HG02938 (cell line): ENCODE measurements around the gene TMCO1.
"Not testable (repeated sequence)": the region's sequence is repeated elsewhere in the genome, so short reads cannot be mapped to it uniquely, and the experiment has no call there.

ENCODE experiments used
- ATAC-seq: cut with Tn5 transposase; IDR thresholded peaks from one replicate; pipeline ENCODE4 v1.9.1; 2021; ENCODE audit warnings: mild to moderate bottlenecking, moderate library complexity; ENCODE audit not compliant: unreplicated experiment

TMCO1 gene, protein sequence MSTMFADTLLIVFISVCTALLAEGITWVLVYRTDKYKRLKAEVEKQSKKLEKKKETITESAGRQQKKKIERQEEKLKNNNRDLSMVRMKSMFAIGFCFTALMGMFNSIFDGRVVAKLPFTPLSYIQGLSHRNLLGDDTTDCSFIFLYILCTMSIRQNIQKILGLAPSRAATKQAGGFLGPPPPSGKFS

DNA sequence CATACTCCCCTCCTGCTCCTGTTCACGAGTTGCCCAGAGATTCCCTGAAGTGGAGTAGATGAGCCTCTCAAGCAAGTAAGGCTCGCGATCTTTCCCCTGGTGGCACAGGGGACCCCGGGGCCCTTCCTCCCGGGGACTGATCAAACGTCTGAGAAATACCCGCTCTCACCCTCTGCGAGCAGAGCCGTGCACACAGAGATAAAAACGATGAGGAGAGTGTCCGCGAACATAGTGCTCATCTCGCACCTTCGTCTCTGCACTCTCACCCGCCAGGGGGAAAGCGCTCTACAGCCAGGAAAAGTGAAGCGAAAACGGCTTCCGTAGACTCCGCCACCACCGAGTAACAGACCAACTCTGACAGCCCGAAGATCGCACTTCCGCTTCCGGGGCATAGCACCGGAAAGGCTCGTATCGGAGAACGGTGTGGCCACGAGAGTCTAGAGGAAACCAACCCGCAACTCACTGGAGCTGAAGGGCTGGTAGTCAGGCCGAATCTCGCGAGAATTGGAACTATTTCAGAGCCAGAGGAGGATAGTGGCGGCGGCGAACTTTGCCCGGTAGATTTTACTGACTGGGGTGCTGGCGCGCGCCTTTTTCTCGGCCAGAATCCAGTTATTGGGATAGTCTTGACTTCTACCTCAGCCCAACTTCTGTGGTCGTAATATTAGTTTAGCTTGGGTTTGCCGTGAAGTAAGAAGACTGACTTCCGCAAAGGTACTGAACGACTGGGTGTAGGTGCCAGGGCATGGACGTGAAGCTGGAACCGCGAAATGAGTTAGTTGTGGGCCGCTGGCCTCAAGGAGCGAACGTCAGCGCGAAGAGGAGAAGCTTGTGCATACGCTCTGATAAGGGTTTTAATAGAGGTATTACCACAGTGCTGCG lies at the start of gene TMCO1:
Gene TMCO1 (minus strand): TSS at position 356 of the 882 bp plus-strand sequence. CDS start 117 bp downstream, at position 239.
- ATAC-seq, result peak; percentile 99

DNA sequence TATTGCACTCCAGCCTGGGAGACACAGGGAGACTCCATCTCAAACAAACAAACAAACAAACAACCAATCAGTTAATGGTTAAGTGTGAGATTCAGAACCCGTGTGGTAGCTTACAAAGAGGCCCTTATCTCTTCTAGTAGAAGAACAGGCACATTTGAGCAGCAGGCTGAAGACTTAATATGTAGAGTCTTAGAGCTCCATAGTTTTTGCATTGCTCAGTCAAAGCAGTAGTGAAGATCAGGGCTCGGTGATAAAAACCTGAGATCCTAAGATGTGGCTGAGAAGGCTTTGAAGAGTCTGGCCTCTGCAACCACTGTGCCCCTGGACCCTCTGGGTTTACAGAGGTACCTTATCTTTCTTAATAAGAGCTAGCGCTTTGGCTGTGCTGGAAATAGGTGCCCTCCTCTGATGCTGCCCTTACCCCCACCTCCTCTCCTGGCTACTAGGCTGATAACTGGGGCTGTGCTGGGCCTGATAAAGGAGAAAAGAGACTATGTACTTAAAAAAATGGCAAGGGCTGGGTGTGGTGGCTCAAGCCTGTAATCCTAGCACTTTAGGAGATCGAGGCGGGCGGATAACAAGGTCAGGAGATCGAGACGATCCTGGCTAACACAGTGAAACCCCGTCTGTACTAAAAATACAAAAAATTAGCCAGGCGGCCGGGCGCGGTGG lies 48.3 kb upstream of the TMCO1 start:
- ATAC-seq, result no peak

DNA sequence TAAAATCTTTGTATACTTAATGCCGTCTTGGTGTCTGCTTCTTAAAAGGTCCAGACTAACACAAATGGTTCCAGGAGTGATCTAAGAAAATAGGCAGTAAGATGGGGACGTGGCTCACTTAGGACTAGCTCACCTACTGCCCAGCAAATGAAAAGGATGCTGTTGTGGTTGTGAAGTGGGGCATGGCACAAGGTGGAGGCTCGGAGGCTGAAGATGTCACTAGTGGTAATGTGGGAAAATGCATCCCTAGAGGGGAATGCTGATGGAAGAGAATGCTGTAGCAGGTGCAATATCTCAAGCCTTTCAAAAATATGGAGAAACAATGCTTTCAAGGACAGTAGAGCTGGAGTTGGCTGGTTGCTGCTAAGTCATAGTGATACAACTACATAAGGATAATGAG lies 47.5 kb upstream of the TMCO1 start:
- no peak for ATAC-seq

DNA sequence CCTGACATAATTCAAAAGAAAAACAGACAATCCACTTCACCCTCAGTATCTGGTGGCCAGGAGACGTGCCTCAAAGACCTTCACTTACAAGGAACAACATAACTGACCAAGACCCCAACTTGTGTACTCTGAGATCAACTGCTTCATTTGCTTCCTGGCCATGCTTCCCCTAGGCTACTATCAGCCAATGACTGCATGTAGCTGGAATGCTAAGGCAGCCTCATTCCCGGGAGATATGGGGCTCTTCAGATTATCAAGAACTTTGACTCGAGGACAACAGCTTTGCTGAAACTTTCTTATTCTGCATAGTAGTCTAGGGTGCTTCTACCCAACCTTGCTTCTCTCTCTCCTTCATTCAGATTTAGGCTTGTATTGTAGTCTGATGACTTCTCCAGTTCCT lies 47.1 kb upstream of the TMCO1 start:
- ATAC-seq, result no peak

DNA sequence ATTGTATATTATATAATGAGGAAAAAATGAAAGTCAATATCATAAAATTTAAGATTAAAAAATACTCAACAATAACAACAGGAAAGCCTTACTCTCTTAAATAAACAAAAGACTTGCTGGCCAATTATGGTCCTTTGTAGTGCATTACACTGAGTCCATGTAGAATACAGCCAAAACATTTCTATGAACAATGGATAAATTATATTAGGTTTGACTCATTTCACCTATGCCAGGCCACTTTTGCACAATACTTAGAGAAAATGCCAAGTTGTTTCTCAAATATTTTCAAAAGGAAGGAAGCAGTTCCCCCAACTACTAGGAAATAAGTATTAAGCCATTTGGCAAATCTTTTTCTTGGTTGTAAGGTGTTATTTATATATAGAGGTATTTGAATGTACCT lies 38.9 kb upstream of the TMCO1 start:
- no peak for ATAC-seq

DNA sequence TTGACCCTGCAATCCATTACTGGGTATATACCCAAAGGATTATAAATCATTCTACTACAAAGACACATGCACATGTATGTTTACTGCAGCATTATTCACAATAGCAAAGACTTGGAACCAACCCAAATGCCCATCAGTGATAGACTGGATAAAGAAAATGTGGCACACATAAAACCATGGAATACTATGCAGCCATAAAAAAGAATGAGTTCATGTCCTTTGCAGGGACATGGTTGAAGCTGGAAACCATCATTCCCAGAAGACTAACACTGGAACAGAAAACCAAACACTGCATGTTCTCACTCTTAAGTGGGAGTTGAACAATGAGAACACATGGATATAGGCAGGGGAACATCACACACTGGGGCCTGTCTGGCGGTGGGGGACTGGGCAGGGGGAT lies 35.8 kb upstream of the TMCO1 start:
- ATAC-seq, result not testable (repeated sequence)

DNA sequence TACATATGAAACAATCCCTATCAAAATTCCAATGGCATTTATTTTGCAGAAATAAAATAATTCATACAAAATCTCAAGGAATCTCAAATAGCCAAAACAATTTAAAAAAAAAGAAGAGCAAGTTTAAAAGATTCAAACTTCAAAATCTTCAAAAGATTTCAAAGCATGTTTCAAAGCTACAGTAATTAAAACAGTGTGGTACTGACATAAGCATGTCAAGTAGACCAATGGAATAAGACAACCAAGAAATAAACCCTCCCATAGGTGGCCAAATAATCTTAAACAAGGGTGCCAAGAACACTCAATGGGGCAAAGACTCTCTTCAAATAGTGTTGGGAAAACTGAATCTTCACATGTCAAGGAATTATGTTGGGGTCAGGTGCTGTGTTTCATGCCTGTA lies 30.7 kb upstream of the TMCO1 start:
- no peak for ATAC-seq

DNA sequence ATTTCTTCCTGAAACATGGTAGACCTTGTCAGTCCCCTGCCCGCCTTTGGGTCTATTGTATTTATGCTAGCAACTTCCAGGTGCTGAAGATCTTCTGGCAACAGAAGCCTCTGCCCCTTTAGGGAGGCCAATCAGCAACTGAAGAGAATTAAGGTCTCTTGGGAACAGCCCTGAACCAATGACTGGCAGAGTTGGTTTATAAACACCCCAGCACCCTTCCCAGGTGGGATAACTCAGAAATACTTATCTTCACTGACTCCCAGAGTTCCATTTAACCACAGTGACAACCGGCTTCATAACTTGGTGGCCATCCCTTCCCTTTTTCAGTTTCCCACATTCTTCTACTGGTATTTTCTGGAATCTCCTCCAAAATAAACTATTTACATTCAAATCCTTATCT lies 27.2 kb upstream of the TMCO1 start:
- ATAC-seq, result no peak

DNA sequence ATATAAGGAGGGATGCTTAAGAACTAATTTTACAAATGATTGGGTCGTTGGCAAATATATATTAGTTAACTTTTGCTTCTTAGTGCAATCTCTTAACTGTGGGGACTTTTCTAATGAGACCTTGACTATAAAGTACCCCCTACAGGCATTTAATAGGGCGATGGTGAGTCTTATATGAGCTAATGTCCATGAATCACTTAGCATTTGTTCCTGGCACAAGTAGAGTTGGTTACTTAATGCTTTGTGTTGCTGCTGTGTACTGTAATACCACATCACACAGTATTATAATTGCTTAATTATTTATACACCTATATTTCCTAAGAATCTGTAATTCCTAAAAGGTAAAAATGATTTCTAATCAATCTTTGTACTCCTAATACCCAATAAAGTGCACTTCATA lies 25.3 kb upstream of the TMCO1 start:
- no peak for ATAC-seq

DNA sequence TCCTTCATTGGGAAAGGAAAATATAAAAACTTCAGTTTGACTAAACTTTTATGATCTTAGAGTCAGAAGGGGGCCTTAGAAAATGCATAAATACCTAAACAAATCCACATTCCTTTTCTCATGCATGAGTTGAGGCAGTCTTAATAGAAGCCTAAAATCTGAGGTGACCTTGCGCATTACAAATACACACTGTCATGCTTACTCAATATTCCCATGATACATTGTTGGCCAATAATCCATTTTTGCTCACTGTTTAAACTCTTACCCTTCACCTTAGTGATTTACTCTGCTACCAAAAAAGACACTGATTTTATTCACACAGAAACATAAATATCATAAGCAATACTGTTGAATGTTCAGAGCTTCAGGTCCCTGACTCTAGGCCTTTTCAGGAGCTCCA lies 19.1 kb upstream of the TMCO1 start:
- no peak for ATAC-seq

DNA sequence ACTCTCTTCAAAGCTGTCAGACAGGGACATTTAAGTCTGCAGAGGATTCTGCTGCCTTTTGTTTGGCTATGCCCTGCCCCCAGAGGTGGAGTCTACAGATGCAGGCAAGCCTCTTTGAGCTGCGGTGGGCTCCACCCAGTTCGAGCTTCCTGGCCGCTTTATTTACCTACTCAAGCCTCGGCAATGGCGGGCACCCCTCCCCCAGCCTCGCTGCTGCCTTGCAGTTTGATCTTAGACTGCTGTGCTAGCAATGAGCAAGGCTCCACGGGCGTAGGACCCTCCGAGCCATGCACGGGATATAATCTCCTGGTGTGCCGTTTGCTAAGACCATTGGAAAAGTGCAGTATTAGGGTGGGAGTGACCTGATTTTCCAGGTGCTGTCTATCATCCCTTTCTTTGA lies 14.9 kb upstream of the TMCO1 start:
- ATAC-seq, result not testable (repeated sequence)

DNA sequence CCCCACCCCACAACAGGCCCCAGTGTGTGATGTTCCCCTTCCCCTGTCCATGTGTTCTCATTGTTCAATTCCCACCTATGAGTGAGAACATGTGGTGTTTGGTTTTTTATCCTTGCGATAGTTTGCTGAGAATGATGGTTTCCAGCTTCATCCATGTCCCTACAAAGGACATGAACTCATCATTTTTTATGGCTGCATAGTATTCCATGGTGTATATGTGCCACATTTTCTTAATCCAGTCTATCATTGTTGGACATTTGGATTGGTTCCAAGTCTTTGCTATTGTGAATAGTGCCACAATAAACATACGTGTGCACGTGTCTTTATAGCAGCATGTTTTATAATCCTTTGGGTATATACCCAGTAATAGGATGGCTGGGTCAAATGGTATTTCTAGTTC lies 9.5 kb upstream of the TMCO1 start:
- ATAC-seq, result not testable (repeated sequence)

DNA sequence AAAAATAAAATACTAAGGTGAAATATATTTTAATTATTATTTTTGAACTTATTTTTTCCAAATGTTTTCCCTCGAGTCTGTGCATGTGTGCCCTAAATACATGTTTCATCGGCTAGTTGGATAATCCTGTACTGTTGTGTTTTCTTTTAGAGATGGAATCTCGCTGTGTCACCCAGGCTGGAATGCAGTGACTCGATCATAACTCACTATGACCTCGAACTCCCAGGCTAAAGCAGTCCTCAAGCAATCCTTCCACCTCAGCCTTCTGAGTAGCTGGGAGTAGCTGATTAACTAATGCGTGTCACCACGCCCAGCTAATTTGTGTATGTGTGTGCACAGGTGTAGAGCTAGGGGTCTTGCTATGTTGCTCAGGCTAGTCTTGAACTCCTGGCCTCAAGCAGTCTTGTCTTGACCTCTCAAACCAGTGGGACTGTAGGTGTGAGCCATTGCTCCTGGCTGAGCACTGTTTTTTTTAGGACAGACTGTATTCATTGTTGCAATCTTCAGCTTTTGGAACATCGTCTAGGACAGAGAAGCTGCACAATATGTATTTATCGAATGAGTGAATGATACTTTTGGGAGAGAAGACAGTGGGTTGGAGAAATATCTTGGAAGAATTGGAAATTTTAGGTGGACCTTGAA lies 4.8 kb upstream of the TMCO1 start:
- no peak for ATAC-seq

DNA sequence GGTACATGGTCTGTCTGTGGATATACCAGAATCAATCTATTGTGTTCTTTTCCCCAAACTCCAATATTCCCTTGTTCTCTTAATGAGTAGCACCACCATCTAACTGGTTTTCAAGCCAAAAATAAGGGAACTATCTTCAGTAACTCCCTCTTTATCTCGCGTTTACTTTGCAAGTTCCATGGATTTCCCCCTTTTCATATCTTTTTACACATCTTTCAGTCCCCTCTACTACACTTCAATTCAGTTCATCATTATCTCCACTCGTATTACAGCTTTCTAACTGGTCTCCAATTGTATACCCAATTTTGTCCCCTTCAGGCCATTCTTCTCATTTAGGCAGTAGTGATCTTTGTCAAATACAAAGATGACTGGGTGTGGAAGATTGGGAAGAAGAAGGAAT lies 4.1 kb upstream of the TMCO1 start:
- no peak for ATAC-seq

DNA sequence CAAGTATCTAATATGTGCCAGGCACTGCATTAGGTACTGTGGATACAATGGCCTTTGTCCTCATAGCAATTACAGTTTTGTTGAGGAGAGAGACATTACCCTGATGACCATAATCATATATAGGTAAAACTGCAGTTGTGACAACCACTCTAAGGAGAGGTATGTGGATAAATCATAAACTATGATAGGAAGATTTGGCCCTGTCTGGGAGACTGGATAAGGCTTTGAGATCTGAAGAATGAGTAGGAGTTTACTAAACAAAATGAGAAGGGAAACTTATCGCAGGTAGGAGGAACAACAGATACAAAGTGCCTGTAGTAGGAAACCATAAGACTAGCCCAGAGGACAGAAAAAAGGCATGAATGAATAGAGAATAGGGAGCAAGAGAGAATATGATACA lies 4.4 kb downstream of the TMCO1 start:
- ATAC-seq, result no peak

DNA sequence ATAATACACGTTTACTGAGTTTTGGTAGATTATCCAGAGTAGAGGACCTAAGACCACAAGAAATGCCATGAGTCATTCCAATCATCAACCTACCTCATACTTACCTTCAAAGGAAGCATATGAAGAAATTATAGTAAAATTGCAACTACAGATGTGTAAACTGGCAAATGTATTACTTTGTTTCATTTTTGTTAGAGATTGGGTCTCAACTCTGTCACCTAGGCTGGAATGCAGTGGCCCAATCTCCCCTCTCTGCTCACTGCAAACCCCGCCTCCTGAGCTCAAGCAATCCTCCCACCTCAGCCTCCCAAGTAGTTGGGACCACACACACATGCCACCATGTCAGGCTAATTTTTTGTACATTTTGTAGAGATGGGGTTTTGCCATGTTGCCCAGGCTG lies 5.2 kb downstream of the TMCO1 start:
- ATAC-seq, result no peak

DNA sequence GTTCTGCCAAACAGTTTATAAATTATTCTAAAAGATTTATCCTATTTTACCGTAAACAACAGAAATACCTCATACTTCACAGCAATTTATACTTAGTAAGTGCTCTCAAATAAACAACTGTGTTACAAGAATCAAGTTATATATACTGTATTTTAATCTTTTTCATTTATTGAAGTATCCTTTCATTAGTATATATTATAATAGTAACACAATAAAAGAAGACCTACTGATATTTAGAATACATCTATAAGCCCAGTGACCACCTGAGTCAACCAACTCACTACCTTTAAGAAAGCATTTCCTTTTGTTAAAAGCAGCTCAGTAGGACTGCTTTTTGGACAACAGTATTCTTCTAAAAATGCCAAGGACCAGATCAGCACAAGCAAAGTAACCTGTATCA lies 5.9 kb downstream of the TMCO1 start:
- no peak for ATAC-seq

DNA sequence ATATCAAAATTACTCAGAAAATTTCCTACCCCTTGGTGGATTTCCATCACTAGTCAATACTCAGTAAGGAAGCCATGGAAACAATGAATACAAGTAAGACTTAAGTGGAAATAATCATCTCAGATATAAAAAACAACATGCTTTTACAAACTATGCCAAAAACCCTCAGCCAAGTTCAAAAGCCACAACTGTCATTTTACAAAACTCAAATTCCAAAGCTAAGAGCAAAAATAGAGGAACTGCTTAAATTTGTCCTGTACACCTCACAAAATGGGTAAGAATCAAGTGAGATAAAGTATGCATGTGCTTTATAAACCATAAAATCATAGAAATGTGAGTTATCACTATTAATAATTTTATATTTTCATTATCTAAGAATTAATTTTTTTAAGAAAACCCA lies 9.6 kb downstream of the TMCO1 start:
- ATAC-seq, result no peak

DNA sequence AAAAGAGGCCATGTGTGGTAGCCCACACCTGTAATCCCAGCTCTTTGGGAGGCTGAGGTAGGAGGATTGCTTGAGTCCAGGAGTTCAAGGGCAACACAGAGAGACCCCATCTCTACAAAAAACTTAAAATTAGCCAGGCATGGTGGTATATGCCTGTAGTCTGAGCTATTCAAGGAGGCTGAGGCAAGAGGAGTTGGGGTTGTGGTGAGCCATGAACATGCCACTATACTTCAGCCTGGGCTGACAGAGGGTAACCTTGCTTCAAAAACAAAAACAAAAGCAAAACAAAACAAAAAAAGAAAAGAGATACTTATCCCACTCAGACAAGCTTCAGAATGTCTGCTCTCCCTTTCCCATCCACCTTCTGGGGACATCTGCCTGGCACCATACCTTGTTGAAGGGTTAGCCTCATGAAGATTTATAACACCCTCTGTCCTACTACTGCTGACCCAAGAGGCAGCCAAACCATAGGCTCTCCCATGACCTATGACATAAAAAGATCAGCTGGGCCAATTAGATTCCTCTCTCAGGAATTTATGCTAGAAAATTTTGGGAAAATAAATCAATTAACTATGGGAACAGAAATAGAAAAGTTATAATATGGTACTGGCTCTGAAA lies 13.2 kb downstream of the TMCO1 start:
- no peak for ATAC-seq

DNA sequence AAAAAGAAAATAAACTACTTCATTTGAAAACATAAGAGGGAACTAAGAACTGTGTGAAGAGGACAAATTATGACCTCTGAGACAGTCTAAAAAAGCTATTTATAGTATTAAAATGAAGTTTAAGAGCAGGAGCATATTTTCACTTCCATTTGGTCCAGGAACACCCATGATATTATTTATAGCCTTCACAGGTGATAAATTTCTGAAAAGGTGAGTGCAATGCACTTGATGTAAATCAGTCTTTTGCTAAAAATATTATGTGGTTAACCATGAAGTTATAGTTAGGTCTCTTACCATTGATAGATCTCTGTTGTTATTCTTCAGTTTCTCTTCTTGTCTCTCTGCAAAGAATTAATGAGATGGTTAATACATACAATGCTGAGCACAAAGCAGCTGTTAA lies 14.7 kb downstream of the TMCO1 start:
- ATAC-seq, result peak; percentile 83

DNA sequence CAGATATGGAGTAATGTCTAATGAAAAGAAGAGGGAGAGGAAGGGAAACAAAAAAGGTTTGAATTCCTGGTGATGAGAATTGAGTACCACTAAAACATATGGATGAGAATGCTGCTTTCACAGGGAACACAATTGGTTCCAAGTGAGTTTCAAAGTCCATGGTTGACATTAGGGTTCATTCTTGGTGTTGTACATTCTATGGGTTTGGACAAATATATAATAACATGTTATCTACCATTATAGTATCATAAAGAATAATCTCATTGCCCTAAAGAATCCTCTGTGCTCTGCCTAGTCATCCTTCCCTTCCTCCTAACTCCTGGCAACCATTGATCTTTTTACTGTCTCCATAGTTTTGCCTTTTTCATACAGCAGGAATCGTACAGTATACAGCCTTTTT lies 20.1 kb downstream of the TMCO1 start:
- no peak for ATAC-seq
